HFFc6 (cell line): Measurements from ENCODE around the gene ZNF26. TPM values are rescaled to one million over a fixed set of nuclear protein-coding genes. Genes with fewer than 3 reads are reported as not detected.

Experiments used
- DNase-seq: peaks from one replicate; pipeline ENCODE4 v3.0.0-alpha.2; 2018
- H3K27ac Mint-ChIP-seq: 2 replicates; pipeline ENCODE4 v1.8.0; 2020; ENCODE audit warnings: mild to moderate bottlenecking, mixed read lengths
- H3K27me3 Mint-ChIP-seq: 2 replicates; pipeline ENCODE4 v1.8.0; 2021; ENCODE audit warnings: mild to moderate bottlenecking, moderate library complexity, mixed read lengths; ENCODE audit not compliant: insufficient read depth
- H3K36me3 Mint-ChIP-seq: 2 replicates; pipeline ENCODE4 v1.8.0; 2021; ENCODE audit warnings: low read depth, mixed read lengths
- H3K4me1 Mint-ChIP-seq: 2 replicates; pipeline ENCODE4 v1.8.0; 2020; ENCODE audit warnings: low read depth, mixed read lengths
- H3K4me3 Mint-ChIP-seq: 2 replicates; pipeline ENCODE4 v1.8.0; 2020; ENCODE audit warnings: mild to moderate bottlenecking, moderate library complexity, mixed read lengths
- H3K9me3 Mint-ChIP-seq: 2 replicates; pipeline ENCODE4 v1.8.0; 2020; ENCODE audit warnings: mild to moderate bottlenecking, mixed read lengths
- CTCF ChIP-seq: fragments of 200-600 bp; sonication (generic); IDR thresholded peaks from 2 replicates; pipeline ENCODE4 v1.5.0; 2021; ENCODE audit warnings: antibody characterized with exemption, mild to moderate bottlenecking
- total RNA-seq, 6 experiments: library from RNA; stranded (reverse); fragmentation: NEBNext Ultra II Directional; extraction: Animal tissue kit (Norgen Biotek cat#: 25700); gene quantifications; 2 replicates in 1 of 6; 3 replicates in 5 of 6; pipeline ENCODE4 v1.2.3, GENCODE V29; 2021

The ZNF26 gene
- total RNA-seq, 6 experiments from 2014 or later = 5.9 to 6.6 (median 6.1) TPM

- H3K4me1 Mint-ChIP-seq = no peaks in the 10 kb centered on the region
- peaks cover 72% of the 10 kb centered on the region for H3K36me3 Mint-ChIP-seq
- H3K4me3 Mint-ChIP-seq = no peak overlapping the region
- H3K27me3 Mint-ChIP-seq = peaks cover 6% of the 10 kb centered on the region; the same call in 1 of the 2 replicates
- no peak for TF ChIP-seq CTCF
- no peak overlapping the region for H3K27ac Mint-ChIP-seq
- DNase-seq = no peak
- peaks cover 97% of the 10 kb centered on the region for H3K9me3 Mint-ChIP-seq
Measured at GRCh38 chr12:133058203-133059113, 72.3 kb downstream of the ZNF26 start.

GRCh38 chr12:133061954-133062353, 75.8 kb downstream of the ZNF26 start:
- Mint-ChIP-seq H3K27me3 (0 out of 2 replicates have a peak, but pooled peaks cover 4% of the 10 kb centered on the region), H3K9me3 (peaks cover 100% of the 10 kb centered on the region), H3K27ac (no peak overlapping the region), H3K4me1 (no peaks in the 10 kb centered on the region), H3K4me3 (no peak overlapping the region), H3K36me3 (peaks cover 73% of the 10 kb centered on the region)
- no peak for TF ChIP-seq CTCF
- DNase-seq = no peak

- Mint-ChIP-seq H3K9me3 (peaks cover 95% of the 10 kb centered on the region), H3K27ac (no peak overlapping the region), H3K27me3 (0 out of 2 replicates have a peak, but pooled peaks cover 2% of the 10 kb centered on the region), H3K36me3 (peaks cover 58% of the 10 kb centered on the region), H3K4me1 (no peaks in the 10 kb centered on the region), H3K4me3 (no peak overlapping the region)
- no peak for DNase-seq
- TF ChIP-seq CTCF = no peak
Measured at GRCh38 chr12:133063556-133063955, 77.4 kb downstream of the ZNF26 start.

- peaks cover 53% of the 10 kb centered on the region for H3K9me3 Mint-ChIP-seq
- no peak for DNase-seq
- no peaks in the 10 kb centered on the region for H3K4me1 Mint-ChIP-seq
- peaks cover 34% of the 10 kb centered on the region for H3K36me3 Mint-ChIP-seq
- no peak for TF ChIP-seq CTCF
- H3K27me3 Mint-ChIP-seq = no peaks in the 10 kb centered on the region
- H3K27ac Mint-ChIP-seq = no peak overlapping the region
- no peak overlapping the region for H3K4me3 Mint-ChIP-seq
Measured at GRCh38 chr12:133073836-133074235, 87.7 kb downstream of the ZNF26 start.

Other genes starting within 250 kb of the ZNF26 start
- gene ANKLE2, start 224.5 kb upstream of the ZNF26 start, total RNA-seq = 10 to 100 TPM; 43.7 to 54.6 (median 47.2) TPM
- gene GOLGA3, start 157.5 kb upstream of the ZNF26 start, total RNA-seq = 100 to 1,000 TPM; 108 to 121 (median 115) TPM
- 10 to 100 TPM; 23.1 to 30.0 (median 26.2) TPM for gene CHFR, start 98.8 kb upstream of the ZNF26 start, total RNA-seq
- 10 to 100 TPM in 1 of 6 experiments, 1 to 10 TPM in 5; 6.2 to 11.8 (median 7.6) TPM for gene ZNF605, start 30.1 kb upstream of the ZNF26 start, total RNA-seq
- gene ZNF84, start 51.1 kb downstream of the ZNF26 start, total RNA-seq = 10 to 100 TPM in 4 of 6 experiments, 1 to 10 TPM in 2; 9.2 to 13.0 (median 11.3) TPM
- 1 to 10 TPM; 7.7 to 9.5 (median 7.9) TPM for gene ZNF140, start 94.6 kb downstream of the ZNF26 start, total RNA-seq
- gene ZNF891, start 143.9 kb downstream of the ZNF26 start, total RNA-seq = under 1 TPM; 0.59 to 0.70 (median 0.62) TPM
- 1 to 10 TPM; 3.6 to 4.8 (median 4.1) TPM for gene ZNF10, start 144.3 kb downstream of the ZNF26 start, total RNA-seq
- 10 to 100 TPM; 13.5 to 15.7 (median 14.0) TPM for gene ZNF268, start 195.1 kb downstream of the ZNF26 start, total RNA-seq
- not detected for gene ANHX, start 249.5 kb downstream of the ZNF26 start, total RNA-seq